Amniotic stem cell (primary cell): ENCODE results near the gene SECTM1.
"Not testable (repeated sequence)": the region's sequence is repeated elsewhere in the genome, so short reads cannot be mapped to it uniquely, and the experiment has no call there.

Experiments
- DNase-seq: peaks from one replicate; lab custom pipeline; 2025; lab: John Stamatoyannopoulos, UW

SECTM1 gene

DNA sequence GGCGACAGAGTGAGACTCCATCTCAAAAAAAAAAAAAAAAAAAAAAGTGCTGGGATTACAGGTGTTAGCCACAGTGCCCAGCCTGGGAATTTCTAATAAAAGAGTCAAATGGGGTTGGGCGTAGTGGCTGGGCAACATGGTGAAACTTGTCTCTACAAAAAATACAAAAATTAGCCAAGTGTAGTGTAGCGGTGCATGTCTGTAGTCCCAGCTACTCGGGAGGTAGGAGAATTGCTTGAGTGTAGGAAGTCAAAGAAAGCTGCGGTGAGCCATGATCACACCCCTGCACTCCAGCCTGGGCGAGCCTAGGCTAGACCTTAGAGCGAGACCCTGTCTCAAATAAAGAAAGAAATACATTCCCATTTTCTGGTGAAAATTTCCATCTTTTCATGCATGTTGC, 35.6 kb upstream of the SECTM1 start:
- DNase-seq: no peak

DNA sequence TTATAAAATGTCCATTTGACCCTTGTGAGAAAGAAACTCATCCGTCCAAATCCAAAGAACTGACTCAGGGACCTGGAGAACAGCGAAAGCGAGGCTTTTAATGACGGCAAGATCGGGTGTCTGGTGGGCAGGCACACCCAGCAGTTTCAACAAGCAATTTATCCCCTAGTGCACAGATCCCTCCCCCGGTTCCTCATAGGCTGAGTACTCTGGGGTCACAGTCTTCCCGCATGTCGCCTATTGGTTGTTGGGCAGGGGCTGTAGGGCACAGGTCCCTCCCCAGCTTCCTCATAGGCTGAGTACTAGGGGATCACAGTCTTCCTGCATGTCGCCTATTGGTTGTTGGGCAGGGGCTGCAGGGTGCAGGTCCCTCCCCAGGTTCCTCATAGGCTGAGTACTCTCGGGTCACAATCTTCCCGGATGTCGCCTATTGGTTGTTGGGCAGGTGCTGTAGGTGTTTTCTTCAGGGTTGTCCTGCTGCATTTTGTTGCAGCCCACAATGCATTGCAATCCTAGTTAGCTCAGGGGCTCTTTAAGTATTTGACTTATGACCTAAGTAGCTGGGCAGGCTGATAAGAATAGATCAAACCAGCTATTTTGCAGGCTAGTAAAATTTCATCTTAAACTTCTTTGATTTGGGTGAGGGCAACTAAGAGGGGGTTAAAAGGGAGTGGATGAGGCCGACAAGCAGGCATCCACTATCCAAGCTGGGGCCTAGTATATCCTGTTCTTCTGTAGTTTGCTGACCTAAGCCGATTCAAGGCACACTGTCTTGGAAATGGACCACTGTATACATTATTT, 34.4 kb upstream of the SECTM1 start:
- DNase-seq: no peak

DNA sequence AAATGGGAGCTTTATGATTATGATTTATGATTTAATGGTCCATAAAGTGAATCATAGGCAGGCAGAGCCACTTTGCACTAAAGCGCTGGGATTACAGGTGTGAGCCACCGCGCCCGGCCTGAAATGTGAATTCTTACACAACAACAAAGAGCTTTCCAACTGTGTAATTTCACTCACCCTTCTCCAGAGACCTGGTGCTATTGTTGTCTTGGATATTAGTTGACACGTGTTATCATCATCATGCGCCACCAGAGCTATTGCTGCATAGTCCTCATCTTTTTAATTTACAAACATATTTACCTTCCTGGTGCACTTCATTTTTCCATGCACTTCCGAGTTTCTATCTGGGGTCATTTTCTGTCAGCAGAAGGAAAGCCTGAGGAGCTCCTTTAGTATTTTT, 33.2 kb upstream of the SECTM1 start:
- no peak for DNase-seq

DNA sequence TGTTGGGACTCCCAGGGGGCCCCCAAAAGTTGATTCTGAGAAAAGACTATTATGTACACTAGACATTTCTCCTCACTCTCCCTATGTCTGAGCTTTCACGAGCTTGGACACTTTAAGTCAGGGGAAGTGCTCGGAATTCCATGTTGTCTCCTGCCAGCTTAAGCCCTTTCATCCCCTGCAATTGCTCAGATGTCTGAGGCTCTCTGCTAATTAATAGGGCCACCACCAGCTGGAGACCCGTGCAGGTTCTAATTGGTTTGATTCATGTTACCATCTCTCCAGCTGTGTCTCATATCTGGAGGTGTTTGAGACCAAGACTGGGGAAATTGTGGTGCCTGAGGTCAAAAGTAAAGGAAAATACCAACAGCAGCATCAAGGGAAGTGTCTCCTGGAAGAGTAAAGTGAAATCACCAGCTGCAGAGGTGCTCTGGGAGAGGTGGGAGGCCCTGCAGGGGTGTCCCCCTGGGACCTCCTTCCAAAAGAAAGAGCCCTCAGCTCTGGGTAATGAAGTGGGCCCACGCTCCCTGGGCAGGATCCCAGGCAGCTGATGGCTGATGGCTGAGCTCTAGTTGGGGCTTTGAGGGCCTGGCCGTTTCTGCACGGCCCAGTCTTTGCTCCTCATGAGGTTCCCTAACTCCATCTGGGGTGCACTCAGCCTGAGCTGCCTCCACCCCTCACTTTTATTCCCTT, 32.2 kb upstream of the SECTM1 start:
- DNase-seq: no peak

DNA sequence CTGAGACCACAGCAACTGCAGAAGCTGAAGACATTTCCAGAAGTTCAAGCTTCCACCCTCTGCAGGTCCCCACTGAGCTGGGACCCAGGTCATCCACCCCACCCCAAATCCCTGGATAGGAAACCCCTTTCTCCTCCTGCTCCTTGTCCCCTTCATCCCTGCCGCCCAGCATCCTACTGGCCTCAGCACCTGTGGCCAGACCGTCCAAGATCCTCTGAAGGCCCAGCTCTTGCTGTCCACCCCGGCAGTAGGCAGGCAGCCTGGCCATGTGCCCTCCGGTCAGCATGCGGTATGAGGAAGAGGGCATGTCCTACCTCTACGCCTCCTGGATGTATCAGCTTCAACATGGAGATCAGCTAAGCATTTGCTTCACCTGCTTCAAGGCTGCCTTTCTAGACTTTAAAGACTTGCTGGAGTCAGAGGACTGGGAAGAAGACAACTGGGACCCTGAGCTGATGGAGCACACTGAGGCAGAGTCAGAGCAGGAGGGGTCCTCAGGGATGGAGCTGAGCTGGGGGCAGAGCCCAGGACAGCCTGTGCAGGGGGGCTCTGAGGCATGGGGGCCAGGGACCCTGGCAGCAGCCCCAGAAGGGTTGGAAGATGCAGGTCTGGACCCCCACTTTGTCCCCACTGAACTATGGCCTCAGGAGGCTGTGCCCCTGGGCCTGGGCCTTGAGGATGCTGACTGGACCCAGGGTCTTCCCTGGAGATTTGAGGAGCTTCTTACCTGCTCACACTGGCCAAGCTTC, 28.5 kb upstream of the SECTM1 start:
- DNase-seq: no peak

DNA sequence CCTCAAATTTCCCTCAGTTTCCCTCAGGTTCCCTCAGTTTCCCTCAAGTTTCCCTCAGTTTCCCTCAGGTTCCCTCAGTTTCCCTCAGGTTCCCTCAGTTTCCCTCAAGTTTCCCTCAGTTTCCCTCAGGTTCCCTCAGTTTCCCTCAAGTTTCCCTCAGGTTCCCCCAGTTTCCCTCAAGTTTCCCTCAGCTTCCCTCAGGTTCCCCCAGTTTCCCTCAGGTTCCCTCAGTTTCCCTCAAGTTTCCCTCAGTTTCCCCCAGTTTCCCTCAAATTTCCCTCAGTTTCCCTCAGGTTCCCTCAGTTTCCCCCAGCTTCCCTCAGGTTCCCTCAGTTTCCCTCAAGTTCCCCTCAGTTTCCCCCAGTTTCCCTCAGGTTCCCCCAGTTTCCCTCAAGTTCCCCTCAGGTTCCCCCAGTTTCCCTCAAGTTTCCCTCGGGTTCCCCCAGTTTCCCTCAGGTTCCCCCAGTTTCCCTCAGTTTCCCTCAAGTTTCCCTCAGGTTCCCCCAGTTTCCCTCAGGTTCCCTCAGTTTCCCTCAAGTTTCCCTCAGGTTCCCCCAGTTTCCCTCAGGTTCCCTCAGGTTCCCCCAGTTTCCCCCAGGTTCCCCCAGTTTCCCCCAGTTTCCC, 26.0 kb upstream of the SECTM1 start:
- not testable (repeated sequence) for DNase-seq

DNA sequence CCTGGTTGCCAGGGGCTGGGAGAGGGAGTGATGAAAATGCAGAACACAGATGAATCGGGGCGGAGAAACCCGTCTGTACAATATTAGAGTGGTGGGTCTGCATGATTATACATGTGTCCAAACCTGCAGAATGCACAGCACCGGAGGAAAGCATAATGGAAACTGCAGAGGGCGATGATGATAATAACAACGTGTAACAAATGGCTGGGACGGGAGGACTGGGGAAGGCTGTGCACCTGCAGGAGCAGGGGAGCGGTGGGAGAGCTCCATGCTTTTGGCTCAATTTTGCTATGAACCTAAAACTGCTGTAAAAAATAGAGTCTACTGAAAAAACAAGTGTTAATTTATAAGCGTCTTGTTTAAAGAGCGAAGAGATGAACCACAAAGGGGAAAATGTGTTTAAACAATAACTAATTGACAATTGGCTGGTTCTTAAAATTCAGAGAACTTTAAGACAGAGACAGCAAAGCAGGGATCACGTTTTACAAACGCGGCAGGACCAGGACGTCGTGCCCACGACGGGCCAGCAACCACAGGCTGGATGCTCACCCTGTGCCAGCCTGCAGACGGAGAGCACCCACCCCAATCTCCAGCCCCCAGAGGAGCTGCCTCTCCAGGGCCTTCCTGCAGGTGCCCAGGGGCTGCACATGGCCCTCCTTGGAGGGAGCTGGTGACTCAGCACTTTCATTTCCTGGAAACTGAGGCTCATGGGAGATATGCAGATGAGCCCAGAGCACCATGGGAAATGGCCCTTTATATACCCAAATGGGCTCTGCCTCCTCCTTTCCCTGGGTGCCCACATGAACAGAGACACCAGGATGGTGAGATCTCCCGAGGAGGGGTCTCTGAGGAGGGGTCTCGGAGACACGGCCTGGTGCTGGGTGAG, 25.1 kb upstream of the SECTM1 start, which contains the start of gene TEX19:
TEX19 (plus strand) TSS at position 783 of the 886 bp plus-strand sequence. CDS start 2,904 bp downstream, outside the sequence.
- no peak for DNase-seq

DNA sequence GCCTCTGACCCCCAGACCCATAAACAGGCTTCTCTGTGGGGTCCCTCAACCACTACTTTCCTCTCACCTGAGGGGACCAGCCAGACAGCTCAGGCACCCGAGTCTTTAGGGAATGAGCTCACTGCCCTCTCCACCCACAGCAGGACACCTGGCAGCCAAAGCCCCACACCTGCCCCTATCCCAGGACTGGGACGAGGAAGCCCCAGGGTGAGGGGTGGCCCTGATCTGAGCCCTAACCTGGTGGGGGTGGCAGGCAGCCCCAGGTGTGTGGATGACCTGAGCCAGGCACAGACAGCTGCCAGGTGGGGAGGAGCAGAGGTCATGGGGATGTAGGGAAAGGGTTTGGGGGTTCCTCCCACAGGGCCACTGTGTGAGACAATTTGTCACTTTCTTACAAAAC, 23.8 kb upstream of the SECTM1 start:
- DNase-seq: no peak

DNA sequence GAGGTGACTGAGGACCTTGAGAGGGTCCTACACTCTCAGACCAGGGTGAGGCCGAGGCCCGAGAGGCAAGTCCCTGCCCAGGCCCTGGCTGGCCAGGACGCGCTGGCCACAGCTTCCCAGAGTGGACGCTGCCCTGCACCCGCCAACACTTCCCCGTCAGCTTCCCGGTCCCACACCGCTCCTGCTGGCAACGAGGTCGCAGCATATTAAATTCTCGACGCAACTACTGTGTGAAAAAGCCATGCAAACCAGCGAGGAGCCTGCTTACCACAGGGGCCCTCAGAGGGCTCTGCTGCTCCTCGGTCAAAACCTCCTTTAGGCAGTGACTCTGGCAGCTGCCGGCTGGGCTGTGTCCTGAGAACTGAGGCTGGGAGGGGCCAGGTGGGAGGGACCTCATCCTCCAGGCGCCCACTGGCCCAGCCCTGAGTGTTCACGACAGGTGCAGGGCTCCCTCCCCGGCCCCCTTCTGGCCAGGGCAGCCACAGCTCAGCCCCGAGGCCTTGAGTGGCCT, 23.3 kb upstream of the SECTM1 start:
- DNase-seq: no peak

DNA sequence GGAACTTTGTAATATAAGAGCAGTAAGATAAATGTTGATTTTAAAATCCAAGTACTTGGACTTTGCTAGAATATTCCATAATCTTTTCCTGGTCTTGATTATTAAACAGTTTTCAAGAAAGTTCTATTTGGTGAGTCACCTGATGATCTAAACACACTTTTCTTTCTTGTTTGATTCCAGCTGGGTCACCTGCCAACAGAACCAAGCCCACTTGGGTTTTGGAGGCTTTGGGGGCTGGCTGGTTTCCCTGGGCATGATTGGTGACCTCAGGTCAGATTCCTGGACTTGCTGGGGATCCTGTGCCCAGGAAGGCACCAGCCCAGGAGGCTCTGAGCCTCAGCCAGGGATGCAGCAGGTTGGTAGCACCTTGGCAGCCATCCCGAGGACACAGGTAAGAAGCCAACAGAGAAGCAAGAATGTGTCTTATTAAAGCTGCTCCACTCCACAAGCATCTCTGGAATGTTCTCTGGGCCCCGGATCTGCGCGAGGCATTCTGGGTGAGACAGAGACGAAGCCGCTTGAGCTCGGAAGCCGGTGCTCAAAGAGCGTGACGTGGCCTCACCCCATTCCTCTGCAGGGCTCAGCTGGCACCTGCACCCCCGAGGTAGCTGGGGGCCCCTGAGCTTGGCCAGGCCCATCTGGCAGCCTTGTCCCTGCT, 22.3 kb upstream of the SECTM1 start:
- DNase-seq: no peak

DNA sequence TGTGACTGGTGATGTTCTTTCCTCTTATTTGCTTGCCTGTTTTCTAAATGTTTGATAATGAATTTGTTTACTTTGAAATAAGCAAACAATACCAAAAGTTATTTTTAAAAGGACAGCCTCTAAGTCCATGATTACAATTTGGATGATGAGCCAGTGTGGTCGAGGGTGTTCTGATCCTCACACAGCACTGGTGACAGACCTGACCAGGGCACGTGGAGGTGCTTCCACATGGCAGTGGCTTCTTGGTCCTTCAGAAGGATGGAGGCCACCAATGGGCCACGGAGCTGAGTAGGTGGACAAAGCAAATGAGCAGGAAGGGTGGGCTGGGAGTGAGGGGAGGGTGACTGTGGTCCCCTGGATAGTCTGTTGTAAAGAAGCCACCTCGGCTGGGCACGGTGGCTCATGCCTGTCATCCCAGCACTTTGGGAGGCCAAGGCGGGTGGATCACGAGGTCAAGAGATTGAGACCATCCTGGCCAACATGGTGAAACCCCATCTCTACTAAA, 21.3 kb upstream of the SECTM1 start:
- DNase-seq: no peak

DNA sequence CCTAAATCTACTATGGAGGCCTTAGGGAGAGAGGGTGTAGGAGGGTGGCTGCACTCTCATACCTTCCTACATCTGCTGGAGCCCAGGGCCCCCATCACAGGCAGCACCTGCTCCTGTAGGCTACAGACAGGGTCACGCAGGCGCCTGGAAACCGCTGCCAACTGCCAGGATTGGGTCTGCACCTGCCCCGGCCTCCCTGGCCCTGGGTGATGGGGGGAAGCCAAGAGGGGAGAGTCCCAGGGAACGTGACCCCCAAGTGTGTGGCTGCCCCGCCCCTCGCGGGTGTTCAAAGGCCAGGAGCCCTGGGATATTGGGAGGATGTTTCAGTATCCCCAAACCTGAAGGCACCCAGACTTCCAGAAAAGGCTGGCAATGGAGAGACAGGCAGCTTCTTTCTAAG, 19.9 kb upstream of the SECTM1 start:
- no peak for DNase-seq

DNA sequence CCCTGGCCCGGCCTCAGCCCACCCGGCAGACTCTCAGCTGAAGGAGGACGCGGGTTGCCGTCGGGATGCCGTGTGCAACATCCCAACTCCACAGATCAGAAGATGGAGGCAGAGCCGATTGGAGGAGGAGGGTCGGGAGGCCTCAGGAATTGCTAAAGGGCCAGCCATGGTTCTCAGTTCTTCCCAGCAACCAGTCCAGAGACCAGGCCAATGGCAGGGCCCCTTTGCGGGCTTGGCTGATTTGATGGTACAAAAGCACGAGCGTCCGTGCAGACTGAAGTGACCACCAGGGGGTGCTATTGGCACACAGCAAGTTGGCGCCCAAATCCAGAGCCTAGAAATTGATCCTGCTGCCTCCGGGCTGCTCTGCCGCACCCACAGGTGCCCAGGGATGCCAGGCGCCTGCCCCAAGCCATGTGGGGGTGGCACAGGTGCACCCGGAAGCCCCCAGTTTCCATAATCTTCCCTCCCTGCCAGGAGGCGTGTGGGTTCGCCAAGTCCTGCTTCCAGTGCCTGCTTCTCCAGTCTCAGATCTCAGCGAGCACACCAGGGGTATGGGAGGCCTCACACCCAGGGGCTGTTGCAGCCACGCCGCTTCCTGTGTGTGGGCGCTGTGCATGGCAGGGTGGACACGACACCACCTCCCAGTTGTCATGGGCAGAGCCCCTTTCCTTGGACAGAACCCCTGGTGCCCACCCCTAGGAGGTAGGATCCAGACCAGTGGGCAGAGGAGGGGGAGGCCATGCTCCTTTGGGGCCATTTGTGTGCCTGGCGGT, 18.3 kb upstream of the SECTM1 start:
- DNase-seq: peak; percentile 61

DNA sequence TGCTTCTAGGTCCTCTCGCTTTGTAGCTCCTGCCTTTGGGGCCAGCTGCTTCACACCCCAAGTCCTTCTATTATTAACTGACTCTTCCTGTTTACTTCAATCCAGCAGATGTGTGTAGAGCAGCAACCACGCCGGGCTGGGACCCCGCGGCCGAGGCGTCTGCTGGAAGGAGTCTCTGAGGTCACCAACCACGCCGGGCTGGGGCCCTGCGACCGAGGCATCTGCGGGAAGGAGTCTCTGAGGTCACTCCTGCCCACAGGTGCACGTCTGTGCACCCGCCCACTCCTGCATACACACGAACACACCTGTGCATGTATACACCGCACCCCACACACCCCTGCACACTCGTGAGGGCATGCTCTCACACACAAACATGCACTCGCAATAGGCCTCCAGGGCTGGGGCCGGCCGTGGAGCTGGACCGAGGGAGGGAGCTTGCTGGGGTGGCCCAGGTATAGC, 17.7 kb upstream of the SECTM1 start:
- no peak for DNase-seq

DNA sequence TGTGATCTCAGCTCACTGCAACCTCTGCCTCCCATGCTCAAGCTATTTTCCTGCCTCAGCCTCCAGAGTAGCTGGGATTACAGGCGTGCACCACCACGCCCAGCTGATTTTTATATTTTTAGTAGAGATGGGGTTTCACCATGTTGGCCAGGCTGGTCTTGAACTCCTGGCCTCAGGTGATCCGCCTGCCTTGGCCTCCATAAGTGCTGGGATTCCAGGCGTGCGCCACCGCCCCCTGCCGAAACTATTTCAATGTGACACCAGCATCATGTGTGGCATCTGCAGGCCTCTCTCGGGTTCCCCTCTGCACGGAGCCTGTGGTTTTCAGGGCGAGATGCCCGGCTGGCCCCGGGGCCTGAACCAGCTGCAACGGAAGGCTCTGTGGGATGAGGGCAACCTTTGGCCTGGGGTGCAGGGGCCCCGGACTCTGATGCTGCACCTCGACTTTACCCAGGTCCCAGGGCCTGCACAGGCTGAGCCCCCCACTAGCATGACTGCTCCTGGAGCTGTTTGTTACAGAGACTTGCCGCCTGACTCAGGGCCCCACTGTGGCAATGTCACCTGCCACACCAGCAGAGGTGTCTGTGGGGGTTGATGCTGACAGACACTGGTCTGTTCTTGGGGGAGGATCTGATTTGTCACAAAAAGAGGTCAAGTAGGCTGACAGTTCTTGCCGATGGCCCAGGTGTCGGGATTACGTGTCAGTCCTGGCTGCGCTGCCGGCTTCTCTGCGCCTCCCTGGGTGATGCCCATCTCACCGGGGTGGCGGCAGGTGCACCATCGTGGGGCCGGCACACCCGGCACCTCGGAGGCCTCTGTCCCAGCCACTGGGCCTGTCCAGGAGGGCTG, 16.8 kb upstream of the SECTM1 start:
- DNase-seq: no peak

DNA sequence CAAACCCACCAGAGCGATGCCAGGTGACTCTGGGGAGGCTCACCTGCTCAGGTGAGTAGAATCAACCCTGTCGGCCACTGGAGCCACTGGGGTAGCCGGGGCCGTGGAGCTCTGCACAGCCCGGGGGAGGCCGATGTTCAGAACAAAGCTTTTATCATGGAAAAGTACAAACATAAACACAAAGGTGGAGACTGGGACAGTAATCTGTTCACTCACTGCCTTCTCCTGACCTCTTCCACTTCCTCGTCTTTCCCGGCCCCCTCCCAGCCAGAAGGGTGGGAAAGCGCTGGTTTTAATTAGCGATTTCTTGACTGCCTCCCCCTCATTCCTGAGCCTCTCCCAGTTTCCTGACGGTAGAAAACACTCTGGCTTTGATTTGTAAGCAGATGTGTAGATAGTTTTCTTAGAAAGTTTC, 15.7 kb upstream of the SECTM1 start:
- no peak for DNase-seq

DNA sequence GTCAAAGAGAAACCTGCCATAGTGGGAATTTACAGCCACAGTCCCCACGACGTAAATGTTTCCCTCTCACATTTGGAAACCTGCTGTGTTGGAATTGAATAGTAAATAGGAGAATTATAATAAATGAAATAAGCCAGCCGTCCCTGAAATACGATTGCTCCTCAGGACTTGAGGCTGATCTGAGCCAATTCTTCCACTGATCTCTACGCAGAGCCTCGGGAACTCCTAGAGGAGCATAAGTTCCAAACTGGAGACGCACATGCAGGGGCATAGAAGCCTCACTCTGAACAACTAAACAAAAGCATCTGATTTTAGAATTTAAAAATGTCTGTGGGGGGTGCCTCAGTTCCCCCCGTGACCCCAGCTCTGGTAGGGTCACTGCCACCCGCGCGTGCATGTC, 15.3 kb upstream of the SECTM1 start:
- no peak for DNase-seq

DNA sequence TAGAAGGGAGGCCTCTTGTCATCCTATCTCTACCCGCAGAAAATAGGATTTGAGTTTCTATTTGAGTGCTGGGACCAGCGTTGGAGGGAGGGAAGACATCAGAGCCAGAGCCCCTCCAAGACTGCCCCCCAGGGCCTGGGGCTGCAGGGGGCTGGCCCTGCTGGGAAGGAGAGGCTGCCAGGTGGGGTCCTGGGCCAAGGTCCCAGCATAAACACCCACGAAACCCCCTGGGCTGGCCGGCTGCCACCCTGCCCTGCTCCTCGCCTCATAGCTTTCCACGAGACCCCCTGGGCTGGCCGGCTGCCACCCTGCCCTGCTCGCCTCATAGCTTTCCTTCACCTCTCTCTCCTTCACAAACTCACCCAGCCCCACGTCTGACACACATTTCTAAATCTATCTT, 14.9 kb upstream of the SECTM1 start:
- DNase-seq: no peak
